ENCODE measurements around the gene MPHOSPH6. TPM values are rescaled to one million over a fixed set of nuclear protein-coding genes. Genes with fewer than 3 reads are reported as not detected.

The MPHOSPH6 gene
- total and polyA plus RNA-seq, 2 of the 13 experiments (the other 11 are each of a cell fraction or from before 2014, with no cell fraction given): 28.4 to 76.4 TPM

- H4K20me1 ChIP-seq (ENCODE audit: insufficient read depth, low read length): no peaks in the 10 kb centered on the region
- ChIA-PET POLR2A (interaction anchor here (1.1 kb wide), 1 partner anchor 103 kb away, joined by 3 read pairs; the partner anchor contains the start of gene HSD17B2), CTCF (ENCODE audit: low intra/inter-chr PET ratio, low total read pairs) (no interaction called here)
- BruUV-seq (replicated peaks): no TSS peak
- H3K4me3 ChIP-seq (replicated peaks in 1 of 3; ENCODE audit: insufficient read depth in 1 of 3, low read depth in 2 of 3, low read length in 3 of 3): no peak overlapping the region
- WGBS (ENCODE audit: low lambda C conversion rate): 100% methylated on average over 3 of the region's 3 CpGs
- peaks cover 36% of the 10 kb centered on the region for H3K4me1 ChIP-seq (ENCODE audit: insufficient read depth, low read length)
- H3K36me3 ChIP-seq (replicated peaks in 1 of 2; ENCODE audit: control insufficient read depth in 1 of 2, insufficient read depth in 2 of 2, low read length in 2 of 2): no peaks in the 10 kb centered on the region; a peak in 2 of 5 replicates
- intact Hi-C loops (cut with micrococcal nuclease; ENCODE audit: unreplicated experiment) (no loop called here), in situ Hi-C loops (cut with HindIII; ENCODE audit: extremely low pct_ligation_motif_present, low pct_unique_long_range_greater_than_20kb) (no loop called here)
- DNase-seq (ENCODE audit: low spot score): no peak
- no peak overlapping the region for H2AFZ ChIP-seq (ENCODE audit: low read length)
- no peaks in the 10 kb centered on the region for H3K79me2 ChIP-seq (ENCODE audit: insufficient read depth, low read length)
- H3K27ac ChIP-seq (ENCODE audit: extremely low read length, insufficient read depth, low read length): no peak overlapping the region
- H3K9ac ChIP-seq (ENCODE audit: insufficient read depth, low read depth, low read length): no peak overlapping the region
- ATAC-seq: no peak
- FAIRE-seq: no peak
- no peaks in the 10 kb centered on the region for H3K27me3 ChIP-seq (ENCODE audit: control insufficient read depth in 1 of 2, insufficient read depth in 2 of 2, low read length in 2 of 2)
- H3K9me3 ChIP-seq (ENCODE audit: low read length): no peaks in the 10 kb centered on the region
- no peak overlapping the region for H3K4me2 ChIP-seq (ENCODE audit: low read depth, low read length)
- TF ChIP-seq ZNF138 (CRISPR knock-in tag; IDR thresholded peaks at IDR 0.05; ENCODE audit: low read depth) (no peak), ZNF580 (CRISPR knock-in tag; IDR thresholded peaks at IDR 0.05; ENCODE audit: borderline replicate concordance, low read depth) (no peak), MNT (IDR thresholded peaks at IDR 0.05) (no peak), AFF4 (CRISPR knock-in tag; IDR thresholded peaks at IDR 0.05) (no peak), WIZ (CRISPR knock-in tag; IDR thresholded peaks at IDR 0.05) (no peak), TMF1 (CRISPR knock-in tag; IDR thresholded peaks at IDR 0.05; ENCODE audit: low read depth) (no peak), ZBTB20 (CRISPR knock-in tag; IDR thresholded peaks at IDR 0.05; ENCODE audit: borderline replicate concordance, low read depth) (no peak), ZNF33B (CRISPR knock-in tag; IDR thresholded peaks at IDR 0.05) (no peak), ZFP90 (CRISPR knock-in tag; IDR thresholded peaks at IDR 0.05; ENCODE audit: borderline replicate concordance) (no peak), ZNF460 (CRISPR knock-in tag; IDR thresholded peaks at IDR 0.05; ENCODE audit: borderline replicate concordance) (no peak), YEATS4 (CRISPR knock-in tag; IDR thresholded peaks at IDR 0.05; ENCODE audit: borderline replicate concordance) (no peak), RARG (CRISPR knock-in tag; IDR thresholded peaks at IDR 0.05; ENCODE audit: low read depth) (no peak), ZNF280D (CRISPR knock-in tag; IDR thresholded peaks at IDR 0.05) (no peak), NR2F6 (IDR thresholded peaks at IDR 0.05) (no peak), NR2F6 (CRISPR knock-in tag; IDR thresholded peaks at IDR 0.05) (no peak), ZNF383 (CRISPR knock-in tag; IDR thresholded peaks at IDR 0.05; ENCODE audit: borderline replicate concordance) (no peak), ZNF24 (IDR thresholded peaks at IDR 0.05) (no peak), CREB1 (IDR thresholded peaks at IDR 0.05) (no peak), CREB1 (CRISPR knock-in tag; IDR thresholded peaks at IDR 0.05) (no peak)
Observed at GRCh38 chr16:82137822-82138167, 32.2 kb downstream of the MPHOSPH6 start.

All from HepG2 (cell line).